ENCODE results near the gene DGKD.

DGKD gene

GRCh38 chr2:233339427-233339826 is 14.9 kb upstream of the DGKD start:
- DNase-seq: no peak

DNA sequence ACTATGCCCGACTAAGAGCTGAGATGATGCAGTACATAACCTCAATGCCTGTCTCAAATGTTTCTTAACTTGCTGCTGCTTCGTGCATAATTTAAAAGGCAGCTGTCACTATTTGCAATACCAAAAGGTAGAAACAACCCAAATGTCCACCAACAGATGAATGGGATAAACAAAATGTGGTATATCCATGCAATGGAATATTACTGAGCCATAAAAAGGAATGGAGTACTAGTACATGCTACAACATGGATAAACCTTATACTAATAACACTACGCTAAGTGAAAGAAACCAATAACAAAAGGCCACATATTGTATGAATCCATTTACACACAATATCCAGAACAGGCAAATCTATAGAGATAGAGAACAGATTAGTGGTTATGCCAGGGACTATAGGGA is 13.0 kb upstream of the DGKD start:
- no peak for DNase-seq

DNA sequence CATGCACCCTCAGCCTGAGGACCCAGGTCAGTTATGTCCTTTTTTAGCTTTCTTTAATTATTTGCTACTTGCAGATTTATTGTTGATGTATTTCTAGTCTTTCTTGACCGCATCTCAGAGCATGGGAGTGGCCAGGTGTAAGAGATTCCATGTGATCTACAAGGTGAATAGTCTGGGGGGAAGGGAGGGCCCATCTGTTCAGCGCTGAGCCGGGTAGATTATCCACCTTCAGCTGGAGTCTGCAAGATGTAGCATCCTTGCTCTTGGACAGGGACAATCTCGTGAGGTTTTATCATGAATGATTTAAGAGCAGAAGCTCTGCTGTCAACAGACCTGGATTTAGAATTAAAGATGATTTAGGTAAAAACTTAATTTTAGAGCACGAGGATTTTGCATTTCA is 12.0 kb upstream of the DGKD start:
- no peak for DNase-seq

DNA sequence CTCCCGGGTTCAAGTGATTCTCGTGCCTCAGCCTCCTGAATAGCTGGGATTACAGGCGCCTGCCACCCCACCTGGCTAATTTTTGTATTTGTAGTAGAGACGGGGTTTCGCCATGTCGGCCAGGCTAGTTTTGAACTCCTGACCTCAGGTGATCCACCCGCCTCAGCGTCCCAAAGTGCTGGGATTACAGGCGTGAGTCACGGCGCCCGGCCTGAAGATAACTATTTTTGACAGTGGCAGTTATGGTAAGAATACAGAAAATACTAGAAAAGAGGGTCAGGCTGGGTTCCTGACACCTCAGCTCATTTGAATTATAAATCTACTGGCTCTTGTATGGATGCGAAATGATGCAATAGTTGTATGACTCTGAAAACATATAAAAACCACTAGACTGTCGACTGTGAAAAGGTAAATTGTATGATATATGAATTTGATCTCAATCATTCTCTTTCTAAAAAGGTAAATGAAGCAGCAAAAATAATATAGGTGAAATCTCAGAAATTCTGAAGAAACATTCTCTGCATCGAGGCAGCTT is 11.1 kb upstream of the DGKD start:
- no peak for DNase-seq

GRCh38 chr2:233346376-233346775 is 7.9 kb upstream of the DGKD start:
- no peak for DNase-seq

GRCh38 chr2:233346930-233347329 is 7.4 kb upstream of the DGKD start:
- DNase-seq: no peak

DNA sequence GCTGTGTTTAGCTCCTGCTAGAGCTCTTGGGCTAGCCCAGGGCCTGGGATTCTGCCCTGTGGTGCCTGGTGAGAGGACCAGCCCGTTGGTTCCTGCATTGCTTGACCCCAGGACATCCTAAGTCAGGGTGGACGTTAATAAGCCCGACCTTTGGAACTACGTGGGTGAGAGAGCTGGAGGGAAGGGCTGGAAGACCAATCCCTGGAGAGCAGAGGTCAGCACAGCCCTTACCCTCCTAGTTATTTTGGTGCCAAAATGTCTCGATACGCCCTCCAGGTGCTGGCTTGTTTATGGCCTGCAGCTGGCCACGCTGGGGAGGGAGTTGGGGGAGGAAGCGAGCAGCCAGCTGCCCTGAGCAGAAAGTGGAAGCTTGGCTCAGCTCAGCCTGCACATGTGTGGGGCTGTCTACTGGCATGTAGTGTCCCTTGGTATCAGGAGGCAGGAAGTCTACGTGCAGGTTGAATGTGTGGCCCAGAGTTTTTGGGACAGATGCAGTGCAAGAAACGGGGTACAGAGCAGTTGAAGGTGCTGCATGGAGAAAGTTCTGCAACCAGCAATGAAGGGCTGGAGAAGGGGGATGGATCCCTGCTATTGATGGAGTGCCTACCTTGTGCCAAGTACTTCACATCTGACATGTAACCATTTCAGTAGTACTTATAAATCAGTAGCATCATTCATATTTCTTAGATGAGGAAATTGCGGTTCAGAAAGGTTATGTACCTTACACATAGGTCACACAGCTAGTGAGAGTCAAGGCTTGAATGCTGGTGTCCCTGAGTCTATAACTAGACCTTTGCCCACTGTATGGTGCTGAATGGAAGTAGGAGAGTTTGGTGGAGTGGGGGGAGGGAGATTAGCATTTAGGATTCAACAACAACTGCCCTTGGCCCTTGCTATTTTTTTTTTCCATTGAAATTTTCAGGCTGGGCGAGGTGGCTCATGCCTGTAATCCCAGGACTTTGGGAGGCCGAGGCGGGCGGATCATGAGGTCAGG is 5.0 kb upstream of the DGKD start:
- DNase-seq: no peak

GRCh38 chr2:233350708-233351107 is 3.6 kb upstream of the DGKD start:
- DNase-seq: peak; percentile 10

- no peak for DNase-seq
Measured at GRCh38 chr2:233351423-233351822, 2.9 kb upstream of the DGKD start.

DNA sequence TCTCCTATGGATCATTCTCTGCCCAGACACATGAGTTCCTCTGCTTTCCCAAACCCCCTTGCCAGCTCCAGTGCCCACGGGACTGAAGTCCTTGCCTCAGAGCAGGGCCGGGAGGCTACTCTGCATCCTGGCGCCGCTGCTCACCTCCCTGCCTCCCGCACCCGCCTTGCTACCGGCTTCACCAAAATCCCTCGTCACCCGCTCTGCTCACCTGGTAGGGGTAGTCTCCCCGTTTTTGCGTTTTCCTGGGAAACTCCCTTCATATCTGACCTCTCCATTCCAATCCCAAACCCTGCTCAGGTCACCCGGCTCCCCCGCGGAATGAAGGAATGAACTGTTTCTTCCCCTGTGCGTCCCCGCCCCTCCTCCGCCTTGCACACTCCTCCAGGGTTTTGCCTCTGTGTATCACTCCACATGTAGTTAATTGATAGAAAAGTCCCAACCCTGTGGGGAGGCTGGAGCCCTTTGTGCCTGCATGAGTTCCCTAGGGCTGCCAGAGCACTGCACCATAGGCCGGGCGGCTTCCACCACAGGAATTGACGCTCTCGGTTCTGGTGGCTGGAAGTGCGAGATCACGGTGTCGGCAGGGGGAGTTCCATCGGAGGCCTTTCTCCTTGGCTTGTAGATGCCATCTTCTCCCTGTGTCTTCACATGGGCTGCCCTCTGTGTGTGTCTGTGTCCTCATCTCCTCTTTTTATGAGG is 2.0 kb upstream of the DGKD start:
- DNase-seq: no peak

DNA sequence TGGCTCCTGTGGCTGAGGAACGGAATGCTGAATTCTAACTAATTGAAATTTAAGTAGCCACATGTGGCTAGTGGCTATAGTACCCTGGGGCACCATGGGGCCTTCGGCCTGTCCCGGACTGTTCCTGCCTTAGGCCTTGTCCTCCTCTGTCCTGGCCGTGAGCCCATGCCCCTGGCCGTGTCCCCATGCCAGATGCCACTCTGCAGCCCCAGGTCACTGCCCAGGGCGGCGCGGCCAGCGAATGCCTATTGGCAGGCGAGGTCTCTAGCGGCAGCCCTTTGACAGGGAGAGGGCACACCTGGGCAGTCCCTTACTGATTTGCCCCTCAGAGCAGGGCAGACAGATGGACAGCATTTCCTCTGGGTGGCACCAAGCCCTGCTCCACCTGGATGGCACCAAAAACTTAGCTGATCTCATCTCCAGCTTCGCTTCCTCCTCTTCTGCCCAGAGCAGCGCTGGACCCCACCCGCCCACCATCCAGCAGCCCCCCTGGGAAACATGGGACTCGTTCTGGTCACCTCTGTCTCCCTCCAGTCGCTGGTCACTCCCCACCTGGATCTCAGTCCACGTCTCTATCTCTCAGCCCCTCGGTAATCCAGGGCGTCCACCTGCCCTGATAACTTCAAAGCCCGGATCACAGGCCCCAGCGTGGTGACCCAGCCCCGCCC is 1.1 kb upstream of the DGKD start:
- no peak for DNase-seq

- DNase-seq: no peak
Measured at GRCh38 chr2:233354500-233354924, 218 bp downstream of the DGKD start.

- peak; percentile 37 for DNase-seq
Measured at GRCh38 chr2:233354971-233355574, 779 bp downstream of the DGKD start.

DNA sequence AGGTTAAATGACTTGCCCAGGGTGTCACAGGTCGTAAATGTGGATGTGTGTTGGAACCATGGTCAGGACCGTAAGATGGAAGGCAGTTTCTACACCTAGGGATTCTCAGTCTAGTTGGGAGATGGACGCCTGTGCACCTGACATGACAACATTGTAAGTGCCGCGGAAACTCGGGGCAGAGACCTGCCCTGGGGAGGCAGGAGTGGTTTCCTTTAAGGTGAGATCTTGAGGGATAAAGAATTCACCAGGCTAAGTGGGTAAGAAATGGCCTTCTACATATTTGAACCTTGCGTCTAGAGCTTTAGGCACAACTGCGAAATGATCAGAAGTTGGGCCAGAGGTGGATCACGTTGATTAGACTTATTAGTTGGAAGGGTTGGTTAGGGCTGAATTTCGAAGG is 1.6 kb downstream of the DGKD start:
- DNase-seq: no peak

DNA sequence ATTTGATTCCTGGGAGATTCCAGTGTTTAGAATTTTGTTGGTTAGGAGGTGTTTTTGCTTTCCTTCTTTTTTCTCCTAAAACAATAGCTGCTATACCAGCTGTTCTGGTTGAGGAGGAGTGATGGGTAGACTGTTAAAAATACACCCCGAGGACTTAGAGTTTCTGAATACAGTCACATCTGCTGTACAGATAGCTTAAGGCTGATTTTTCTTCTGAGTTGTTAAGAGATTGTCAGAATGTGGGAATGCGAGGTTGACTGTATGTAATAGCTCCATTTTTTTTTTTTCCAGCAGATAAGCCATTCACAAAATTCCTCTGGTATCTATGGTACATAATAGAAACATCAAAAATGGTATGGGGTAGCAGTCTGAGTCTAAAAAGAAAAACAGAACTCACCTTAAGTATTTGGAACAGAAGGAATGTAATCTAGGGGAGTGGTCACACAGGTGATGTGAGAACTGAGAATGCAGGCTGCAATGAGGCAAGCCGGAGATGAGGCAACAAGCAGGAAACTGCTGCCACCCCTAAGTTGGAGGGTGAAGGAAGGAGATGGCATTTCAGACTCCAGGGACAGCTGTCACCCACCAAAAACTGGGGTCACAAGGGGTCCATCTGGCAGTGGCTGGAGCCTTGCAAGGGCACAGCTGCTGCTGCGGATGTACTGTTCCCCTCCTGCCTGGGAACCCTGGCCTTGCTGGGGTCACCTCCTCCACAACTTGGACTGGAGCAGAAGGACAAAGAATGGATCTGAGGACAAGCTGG is 2.4 kb downstream of the DGKD start:
- no peak for DNase-seq

DNA sequence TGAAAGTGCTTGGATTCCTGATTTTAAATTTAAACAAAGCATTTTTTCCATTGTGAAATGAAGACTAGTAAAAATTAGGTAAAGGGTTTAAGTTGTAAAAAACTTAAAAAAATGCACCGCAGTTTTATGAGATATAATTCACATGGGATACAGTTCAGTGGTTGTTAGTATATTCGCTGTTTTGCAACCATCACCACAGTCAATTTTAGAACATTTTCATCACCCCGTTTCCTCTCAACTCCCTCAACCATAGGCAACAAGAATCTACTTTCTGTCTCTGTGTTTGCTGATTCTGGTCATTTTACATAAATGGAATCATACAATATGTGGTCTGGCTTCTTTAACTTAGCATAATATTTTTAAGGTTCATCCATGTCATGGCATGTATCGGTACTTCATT is 4.0 kb downstream of the DGKD start:
- no peak for DNase-seq

DNA sequence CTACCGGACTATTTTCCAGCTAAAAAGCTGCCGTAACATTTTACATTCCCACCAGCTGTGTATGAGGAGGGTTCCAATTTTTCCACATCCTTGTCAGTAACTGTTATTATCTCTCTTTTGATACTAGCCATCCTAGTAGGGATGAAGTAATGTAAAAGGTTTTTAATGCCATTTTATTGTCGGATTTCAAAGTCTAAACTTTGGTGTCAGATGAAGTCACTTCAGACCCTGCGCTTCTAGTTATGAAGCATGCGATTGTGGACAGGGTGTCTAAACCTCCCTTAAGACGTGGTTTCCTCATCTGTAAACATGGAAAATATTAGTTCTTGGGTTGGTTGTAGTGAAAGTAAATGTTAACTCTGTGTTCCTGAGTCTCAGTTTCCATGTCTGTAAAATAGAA is 4.7 kb downstream of the DGKD start:
- DNase-seq: no peak

DNA sequence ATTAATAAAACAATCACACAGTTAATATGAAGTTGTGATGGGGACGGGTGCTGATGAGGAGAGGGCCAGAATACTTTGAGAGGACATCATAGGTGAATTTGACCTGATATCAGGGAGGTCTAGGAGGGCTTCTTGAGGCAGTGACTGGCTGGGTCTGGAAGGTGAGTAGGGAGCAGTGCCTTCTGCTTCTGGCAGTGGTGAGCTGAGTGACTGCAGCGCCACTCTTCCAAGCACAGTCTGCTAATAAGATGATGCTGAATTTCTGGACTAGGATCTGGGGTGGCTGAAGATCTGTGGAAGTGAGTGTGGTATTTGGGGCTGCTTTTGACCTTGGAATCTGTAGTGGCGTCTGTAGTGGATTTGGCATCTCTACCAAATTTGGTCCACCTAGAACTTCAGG is 5.5 kb downstream of the DGKD start:
- no peak for DNase-seq

- no peak for DNase-seq
Measured at GRCh38 chr2:233360771-233361176, 6.5 kb downstream of the DGKD start.

- no peak for DNase-seq
Measured at GRCh38 chr2:233361297-233361696, 7.0 kb downstream of the DGKD start.

DNA sequence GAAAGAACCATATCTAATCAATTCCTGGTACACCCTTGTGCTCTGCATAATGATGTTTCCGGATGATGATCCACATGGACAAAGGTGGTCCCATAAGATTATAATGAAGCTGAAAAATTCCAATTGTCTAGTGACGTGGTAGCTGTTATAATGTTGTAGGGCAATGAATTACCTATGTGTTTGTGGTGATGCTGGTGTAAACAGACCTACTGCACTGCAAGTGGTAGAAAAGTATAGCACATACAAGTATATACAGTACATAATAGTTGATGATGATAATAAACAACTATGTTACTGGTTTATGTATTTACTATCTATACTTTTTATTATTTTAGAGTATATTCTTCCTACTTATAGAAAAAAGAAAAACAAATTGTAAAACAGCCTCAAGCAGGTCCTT is 8.4 kb downstream of the DGKD start:
- DNase-seq: no peak

GRCh38 chr2:233363744-233364235 is 9.5 kb downstream of the DGKD start:
- no peak for DNase-seq

Data from NCI-H345 (cell line).